AG09319 (cell line): ENCODE data around the gene CLDN34.

Experiments used
- DNase-seq: peaks from one replicate; pipeline ENCODE4 v3.0.0-alpha.2; 2010; ENCODE audit warnings: low read depth; ENCODE audit errors: extremely low read depth
- TF ChIP-seq, protein P1 (sequence below): IDR thresholded peaks from 2 replicates; pipeline ENCODE4 v1.5.1; 2011; ENCODE audit warnings: low read depth, mild to moderate bottlenecking, inconsistent platforms, low read length, moderate library complexity

CLDN34 gene

GRCh38 chrX:9961750-9962149 lies 5.4 kb upstream of the CLDN34 start:
- no peak for DNase-seq
- TF ChIP-seq, protein P1, sequence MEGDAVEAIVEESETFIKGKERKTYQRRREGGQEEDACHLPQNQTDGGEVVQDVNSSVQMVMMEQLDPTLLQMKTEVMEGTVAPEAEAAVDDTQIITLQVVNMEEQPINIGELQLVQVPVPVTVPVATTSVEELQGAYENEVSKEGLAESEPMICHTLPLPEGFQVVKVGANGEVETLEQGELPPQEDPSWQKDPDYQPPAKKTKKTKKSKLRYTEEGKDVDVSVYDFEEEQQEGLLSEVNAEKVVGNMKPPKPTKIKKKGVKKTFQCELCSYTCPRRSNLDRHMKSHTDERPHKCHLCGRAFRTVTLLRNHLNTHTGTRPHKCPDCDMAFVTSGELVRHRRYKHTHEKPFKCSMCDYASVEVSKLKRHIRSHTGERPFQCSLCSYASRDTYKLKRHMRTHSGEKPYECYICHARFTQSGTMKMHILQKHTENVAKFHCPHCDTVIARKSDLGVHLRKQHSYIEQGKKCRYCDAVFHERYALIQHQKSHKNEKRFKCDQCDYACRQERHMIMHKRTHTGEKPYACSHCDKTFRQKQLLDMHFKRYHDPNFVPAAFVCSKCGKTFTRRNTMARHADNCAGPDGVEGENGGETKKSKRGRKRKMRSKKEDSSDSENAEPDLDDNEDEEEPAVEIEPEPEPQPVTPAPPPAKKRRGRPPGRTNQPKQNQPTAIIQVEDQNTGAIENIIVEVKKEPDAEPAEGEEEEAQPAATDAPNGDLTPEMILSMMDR, result no peak

GRCh38 chrX:9977635-9978034 lies 10.5 kb downstream of the CLDN34 start:
- TF ChIP-seq, protein P1, result no peak
- no peak for DNase-seq

- DNase-seq, result no peak
- TF ChIP-seq, protein P1, result no peak
Measured at GRCh38 chrX:9980401-9980800, 13.2 kb downstream of the CLDN34 start.

GRCh38 chrX:9980927-9981326 lies 13.8 kb downstream of the CLDN34 start:
- TF ChIP-seq, protein P1, result no peak
- no peak for DNase-seq

GRCh38 chrX:9983441-9983840 lies 16.3 kb downstream of the CLDN34 start:
- TF ChIP-seq, protein P1, result no peak
- DNase-seq, result no peak

DNA sequence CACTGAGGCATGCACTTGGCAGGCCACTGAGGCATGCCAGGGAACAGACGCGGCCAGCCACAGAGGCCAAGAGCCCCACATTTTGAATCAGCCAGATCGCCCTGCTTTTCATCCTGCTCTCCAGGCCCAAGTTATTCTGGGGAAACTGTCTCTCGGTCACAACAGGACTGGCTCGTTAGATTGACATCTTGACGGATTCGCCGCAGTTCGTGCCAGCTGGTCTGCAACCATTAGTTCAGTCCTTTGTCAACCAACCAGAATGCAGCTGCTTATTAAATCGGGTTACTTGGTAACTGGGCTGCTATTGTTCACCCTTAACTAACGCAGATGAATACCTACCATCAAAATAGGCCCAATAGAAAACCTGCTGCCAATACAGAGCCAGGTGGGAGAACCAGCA lies 16.7 kb downstream of the CLDN34 start:
- TF ChIP-seq, protein P1, result no peak
- no peak for DNase-seq

- DNase-seq, result no peak
- TF ChIP-seq, protein P1, result peak; percentile 40
Measured at GRCh38 chrX:9988762-9989161, 21.6 kb downstream of the CLDN34 start.
